Measurements from ENCODE around the gene BSND. TPM values are rescaled to one million over a fixed set of nuclear protein-coding genes. Genes with fewer than 3 reads are reported as not detected.
A peak's percentile ranks its signal among the peaks of the same experiment; 100 is the strongest.

Gene BSND
- polyA plus RNA-seq, 1 donor from 2014 or later = not detected

GRCh38 chr1:54972436-54972835 lies 26.3 kb upstream of the BSND start:
- no peak overlapping the region for H3K27ac ChIP-seq (ENCODE audit: low read length)

GRCh38 chr1:54973205-54973921 lies 25.4 kb upstream of the BSND start:
- H4K20me1 ChIP-seq (ENCODE audit: insufficient read depth) = no peaks in the 10 kb centered on the region
- H3K4me2 ChIP-seq (ENCODE audit: low read length) = no peak overlapping the region
- no peaks in the 10 kb centered on the region for H3K9me2 ChIP-seq (ENCODE audit: insufficient read depth, low read length)
- no peak overlapping the region for H2AFZ ChIP-seq (ENCODE audit: low read depth, low read length)
- H3K9me3 ChIP-seq (ENCODE audit: low read length) = no peaks in the 10 kb centered on the region
- no peak overlapping the region for H3K27ac ChIP-seq (ENCODE audit: low read length)
- no peak overlapping the region for H3K4me3 ChIP-seq (ENCODE audit: low read length)
- TF ChIP-seq EZH2 (IDR thresholded peaks at IDR 0.05; ENCODE audit: borderline replicate concordance, insufficient read depth, low read length, poor library complexity, severe bottlenecking) = no peak
- TF ChIP-seq CTCF (IDR thresholded peaks at IDR 0.05; ENCODE audit: poor library complexity, severe bottlenecking) = peak; percentile 18
- no peaks in the 10 kb centered on the region for H3F3A ChIP-seq (ENCODE audit: insufficient read depth, low read length, poor library complexity, severe bottlenecking)
- H3K79me2 ChIP-seq (replicated peaks; ENCODE audit: insufficient read depth, low read length) = no peaks in the 10 kb centered on the region
- H3K9ac ChIP-seq (ENCODE audit: low read length) = no peak overlapping the region
- no peaks in the 10 kb centered on the region for H3K27me3 ChIP-seq (ENCODE audit: insufficient read depth, low read depth, low read length)
- no peaks in the 10 kb centered on the region for H3K36me3 ChIP-seq (ENCODE audit: insufficient read depth, low read length)

More at GRCh38 chr1:54972436-54972835, 26.3 kb upstream of the BSND start:
- no peaks in the 10 kb centered on the region for H3K79me2 ChIP-seq (replicated peaks; ENCODE audit: insufficient read depth, low read length)
- H3K27me3 ChIP-seq (ENCODE audit: insufficient read depth, low read depth, low read length) = no peaks in the 10 kb centered on the region
- no peak overlapping the region for H3K4me2 ChIP-seq (ENCODE audit: low read length)
- no peaks in the 10 kb centered on the region for H3K36me3 ChIP-seq (ENCODE audit: insufficient read depth, low read length)
- H2AFZ ChIP-seq (ENCODE audit: low read depth, low read length) = no peak overlapping the region
- no peaks in the 10 kb centered on the region for H3K9me2 ChIP-seq (ENCODE audit: insufficient read depth, low read length)
- TF ChIP-seq TAF1 (IDR thresholded peaks at IDR 0.05; ENCODE audit: low read depth) = no peak
- TF ChIP-seq REST (IDR thresholded peaks at IDR 0.05; ENCODE audit: borderline replicate concordance) = no peak
- TF ChIP-seq EZH2 (IDR thresholded peaks at IDR 0.05; ENCODE audit: borderline replicate concordance, insufficient read depth, low read length, poor library complexity, severe bottlenecking) = no peak
- H3K9me3 ChIP-seq (ENCODE audit: low read length) = no peaks in the 10 kb centered on the region
- H3K9ac ChIP-seq (ENCODE audit: low read length) = no peak overlapping the region
- no peak overlapping the region for H3K4me3 ChIP-seq (ENCODE audit: low read length)
- no peaks in the 10 kb centered on the region for H3F3A ChIP-seq (ENCODE audit: insufficient read depth, low read length, poor library complexity, severe bottlenecking)
- no peaks in the 10 kb centered on the region for H4K20me1 ChIP-seq (ENCODE audit: insufficient read depth)

GRCh38 chr1:54975356-54976108 lies 23.2 kb upstream of the BSND start:
- no peak overlapping the region for H3K4me2 ChIP-seq (ENCODE audit: low read length)
- H2AFZ ChIP-seq (ENCODE audit: low read depth, low read length) = no peak overlapping the region
- H3K27me3 ChIP-seq (ENCODE audit: insufficient read depth, low read depth, low read length) = peaks cover 13% of the 10 kb centered on the region
- no peak overlapping the region for H3K27ac ChIP-seq (ENCODE audit: low read length)
- TF ChIP-seq MXI1 (conservative IDR thresholded peaks at IDR 0.05; ENCODE audit: poor library complexity, severe bottlenecking) (no peak), EZH2 (IDR thresholded peaks at IDR 0.05; ENCODE audit: borderline replicate concordance, insufficient read depth, low read length, poor library complexity, severe bottlenecking) (no peak), TAF1 (IDR thresholded peaks at IDR 0.05; ENCODE audit: low read depth) (no peak), SMC3 (conservative IDR thresholded peaks at IDR 0.05; ENCODE audit: poor library complexity) (no peak)
- no peak overlapping the region for H3K4me3 ChIP-seq (ENCODE audit: low read length)
- H3F3A ChIP-seq (ENCODE audit: insufficient read depth, low read length, poor library complexity, severe bottlenecking) = no peaks in the 10 kb centered on the region
- no peaks in the 10 kb centered on the region for H3K9me2 ChIP-seq (ENCODE audit: insufficient read depth, low read length)
- no peak overlapping the region for H3K9ac ChIP-seq (ENCODE audit: low read length)
- H4K20me1 ChIP-seq (ENCODE audit: insufficient read depth) = no peaks in the 10 kb centered on the region
- H3K36me3 ChIP-seq (ENCODE audit: insufficient read depth, low read length) = no peaks in the 10 kb centered on the region
- H3K79me2 ChIP-seq (replicated peaks; ENCODE audit: insufficient read depth, low read length) = no peaks in the 10 kb centered on the region
- H3K9me3 ChIP-seq (ENCODE audit: low read length) = no peaks in the 10 kb centered on the region

Measured in neural cell (in vitro differentiated cells).